ENCODE results near the gene GALNT17.

The GALNT17 gene

DNA sequence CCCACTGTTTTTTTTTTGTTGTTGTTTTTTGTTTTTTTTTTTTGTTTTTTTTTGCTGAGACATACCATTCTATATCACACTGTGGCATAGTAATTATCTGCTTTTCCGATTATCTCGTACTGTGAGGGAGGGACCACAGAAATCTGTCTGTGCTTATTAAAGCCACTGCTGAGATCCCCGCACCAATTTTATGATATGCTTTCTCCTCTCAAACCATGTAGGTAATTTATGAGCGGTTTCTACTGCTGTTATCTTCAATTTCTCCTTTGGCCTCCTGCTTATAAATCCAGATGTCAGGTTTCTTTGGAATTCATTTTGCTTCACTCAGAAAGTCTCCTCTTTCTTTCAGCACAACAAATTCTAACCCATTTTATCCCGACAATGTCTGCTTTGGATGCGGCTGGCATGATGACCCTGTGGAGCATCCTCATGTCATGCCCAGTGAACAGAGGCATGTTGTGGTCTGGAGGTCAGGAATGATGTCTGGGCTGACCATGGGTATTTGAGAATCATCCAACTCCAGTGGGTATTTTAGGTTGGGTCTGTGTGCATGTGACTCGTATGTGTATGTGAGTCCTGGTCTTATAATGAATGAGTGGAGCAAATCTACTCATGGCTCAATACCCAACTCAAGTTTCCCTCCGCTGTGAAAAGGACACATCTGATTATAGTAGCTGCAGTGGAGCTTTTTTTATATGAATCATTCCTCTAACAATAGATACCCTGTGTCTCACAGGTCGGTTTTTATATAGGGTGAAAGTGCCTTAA lies 213.4 kb downstream of the GALNT17 start:
- no peak for DNase-seq

DNA sequence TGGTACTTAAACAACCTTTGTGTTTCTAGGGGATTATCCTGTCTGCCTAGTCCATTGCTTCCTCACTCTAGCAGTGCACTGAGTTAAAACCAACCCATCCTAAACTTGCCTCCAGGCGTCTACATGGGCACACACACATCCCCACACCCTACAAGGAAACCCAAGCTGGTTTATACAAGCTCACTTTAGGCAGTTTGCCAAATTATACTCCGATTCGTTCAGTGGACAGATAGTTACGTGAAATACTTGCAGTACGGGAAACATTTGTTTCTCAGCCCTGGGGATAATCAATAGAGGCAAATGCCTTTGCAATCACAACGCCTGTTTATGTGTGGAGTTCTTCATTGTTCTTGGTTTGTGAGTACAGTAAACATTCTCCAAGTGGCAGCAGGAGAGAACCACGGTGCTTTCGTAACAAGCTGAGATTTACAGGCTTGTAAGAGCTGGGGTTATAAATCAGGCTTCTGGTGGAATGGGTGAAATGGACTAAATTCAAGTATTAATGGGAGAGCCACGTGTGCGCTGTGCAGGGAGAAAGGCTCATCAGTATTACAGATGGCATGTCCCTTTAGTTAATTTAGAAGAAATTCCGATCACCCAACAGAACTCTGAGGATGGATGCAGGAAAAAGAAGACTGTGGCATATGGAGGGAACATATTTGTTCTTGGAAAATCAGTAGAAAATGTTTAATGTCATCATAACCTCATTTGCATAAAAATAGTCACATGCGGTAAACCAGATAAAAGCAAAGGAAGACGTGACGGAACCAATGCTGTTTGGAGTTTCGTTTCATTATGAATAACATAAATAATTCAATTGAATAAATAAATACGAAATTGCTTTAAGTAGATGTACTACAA lies 217.1 kb downstream of the GALNT17 start:
- DNase-seq, result no peak

DNA sequence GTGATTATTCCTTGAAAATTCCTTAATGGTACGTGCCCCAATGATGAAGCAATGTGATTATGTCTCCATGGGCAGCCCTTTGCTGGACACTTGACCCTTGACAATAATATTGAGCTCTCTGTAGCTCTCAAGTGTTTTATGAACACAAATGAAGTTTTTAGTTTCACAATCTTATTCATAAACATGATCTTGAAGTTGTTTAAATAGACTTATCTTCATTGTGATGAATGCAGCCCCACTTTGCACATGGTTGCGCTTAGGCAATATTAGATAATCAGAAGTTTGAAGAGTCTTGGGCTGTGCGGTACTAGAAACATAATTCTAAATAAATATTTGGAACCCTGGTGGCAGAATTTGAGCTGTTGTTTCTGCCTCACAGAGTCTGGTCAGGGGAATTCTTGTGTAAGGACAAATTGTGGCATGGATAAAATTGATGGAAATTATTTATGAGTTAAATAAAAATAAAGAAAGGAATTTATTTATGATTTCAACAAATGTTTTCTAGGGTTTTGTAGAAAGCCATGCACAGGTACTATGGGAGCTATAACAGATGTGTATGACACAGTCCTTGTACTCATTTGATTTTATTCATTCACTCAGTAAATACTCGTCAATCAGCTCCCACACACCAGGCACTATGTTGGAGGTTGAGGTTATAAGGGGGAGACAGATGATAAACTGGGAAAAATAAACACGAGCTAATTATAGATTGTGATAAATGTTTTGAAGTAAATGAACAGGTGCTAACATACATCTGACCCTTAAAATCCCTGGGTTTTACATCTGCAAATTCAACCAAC lies 217.9 kb downstream of the GALNT17 start:
- no peak for DNase-seq

DNA sequence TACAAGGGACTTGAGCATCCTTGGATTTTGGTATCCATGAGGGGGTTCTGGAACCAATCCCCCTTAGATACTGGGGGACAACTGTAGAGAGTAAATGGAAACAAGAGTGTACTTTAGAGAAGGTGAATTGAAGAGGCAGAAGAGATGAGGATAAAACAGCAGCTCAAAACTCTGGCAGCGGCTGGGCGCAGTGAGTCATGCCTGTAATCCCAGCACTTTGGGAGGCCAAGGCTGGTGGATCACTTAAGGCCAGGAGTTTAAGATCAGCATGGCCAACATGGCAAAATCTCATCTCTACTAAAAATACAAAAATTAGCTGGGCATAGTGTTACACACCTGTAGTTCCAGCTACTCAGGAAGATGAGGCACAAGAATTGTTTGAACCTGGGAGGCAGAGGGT lies 218.7 kb downstream of the GALNT17 start:
- DNase-seq, result no peak

DNA sequence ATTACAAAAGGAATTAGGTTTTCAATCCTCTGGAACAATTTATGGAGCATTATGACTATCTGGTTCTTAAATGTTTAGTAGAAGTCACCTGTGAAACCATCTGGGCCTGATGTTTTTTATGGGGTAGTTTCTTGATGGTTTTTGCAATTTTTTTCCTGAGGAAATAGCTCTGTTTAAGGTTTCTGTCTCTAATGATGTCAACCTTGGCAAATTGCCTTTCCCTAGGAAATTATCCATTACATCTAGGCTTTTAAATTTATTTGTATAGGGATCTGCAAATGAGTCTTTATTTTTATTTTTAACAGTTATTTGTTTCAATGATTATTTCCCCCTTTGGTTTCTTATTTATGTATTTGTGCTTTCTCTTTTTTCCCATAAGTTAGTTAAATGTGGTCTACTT lies 222.8 kb downstream of the GALNT17 start:
- DNase-seq, result no peak

DNA sequence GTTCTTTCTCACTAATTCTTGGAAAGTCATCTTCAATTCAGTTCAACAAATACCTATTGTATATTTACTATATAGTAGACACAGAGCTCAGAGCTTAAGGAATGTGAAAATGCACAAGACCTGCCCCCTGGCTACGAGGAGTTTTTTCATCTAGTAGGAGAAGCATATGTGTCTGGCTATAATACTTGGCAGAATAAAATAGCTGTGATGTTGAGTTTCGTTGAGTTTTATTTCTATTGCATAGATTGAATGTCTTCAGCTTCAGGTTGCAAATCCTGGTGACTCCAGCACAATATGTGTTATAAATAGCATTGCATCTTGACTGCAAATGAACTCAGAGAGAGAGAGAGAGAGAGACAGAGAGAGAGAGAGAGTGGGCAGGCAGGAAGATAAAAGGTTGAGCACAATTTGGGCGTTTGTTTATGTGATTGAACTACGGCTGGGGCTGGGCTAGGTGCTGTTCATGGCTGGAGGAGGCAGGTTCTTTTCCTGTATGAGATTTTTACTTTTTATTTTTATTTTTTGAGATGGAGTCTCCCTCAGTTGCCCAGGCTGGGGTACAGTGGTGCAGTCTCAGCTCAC lies 229.6 kb downstream of the GALNT17 start:
- no peak for DNase-seq

DNA sequence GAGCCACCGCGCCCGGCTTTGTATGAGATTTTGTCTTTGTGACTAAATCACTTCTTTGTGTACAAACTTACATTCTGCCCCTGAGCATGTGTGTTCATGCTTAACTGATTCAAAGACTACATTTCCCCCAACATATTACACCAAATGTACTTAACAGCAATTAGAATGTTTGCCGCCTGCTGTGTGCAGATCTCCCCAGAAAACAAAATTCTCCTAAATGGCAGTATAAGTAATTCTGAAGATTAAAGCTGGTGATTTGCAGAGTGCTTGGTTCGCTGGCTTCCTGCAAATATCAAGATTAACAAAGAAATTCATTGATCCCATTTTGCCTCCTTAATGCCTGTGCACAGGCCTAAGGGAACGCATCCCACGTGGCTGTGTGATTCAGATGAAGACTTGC lies 230.3 kb downstream of the GALNT17 start:
- DNase-seq, result no peak

DNA sequence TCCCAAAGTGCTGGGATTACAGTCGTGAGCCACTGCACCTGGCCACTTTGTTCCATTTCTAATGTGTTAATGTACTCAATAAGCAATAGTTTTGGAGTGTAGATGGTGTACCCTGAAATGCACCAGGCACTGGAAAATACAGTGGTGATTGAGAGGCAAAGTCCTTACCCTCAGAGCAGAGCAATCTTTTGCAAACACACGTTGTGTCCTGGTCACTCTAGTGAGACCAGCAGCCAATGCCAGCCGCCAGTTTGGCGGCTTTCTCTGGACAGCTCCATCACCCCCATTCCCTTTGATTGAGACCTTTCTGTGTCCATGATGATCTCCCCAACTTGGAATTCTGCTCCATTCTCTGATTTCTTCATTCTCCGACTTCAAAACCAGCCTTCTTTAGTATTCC lies 231.3 kb downstream of the GALNT17 start:
- DNase-seq, result no peak

DNA sequence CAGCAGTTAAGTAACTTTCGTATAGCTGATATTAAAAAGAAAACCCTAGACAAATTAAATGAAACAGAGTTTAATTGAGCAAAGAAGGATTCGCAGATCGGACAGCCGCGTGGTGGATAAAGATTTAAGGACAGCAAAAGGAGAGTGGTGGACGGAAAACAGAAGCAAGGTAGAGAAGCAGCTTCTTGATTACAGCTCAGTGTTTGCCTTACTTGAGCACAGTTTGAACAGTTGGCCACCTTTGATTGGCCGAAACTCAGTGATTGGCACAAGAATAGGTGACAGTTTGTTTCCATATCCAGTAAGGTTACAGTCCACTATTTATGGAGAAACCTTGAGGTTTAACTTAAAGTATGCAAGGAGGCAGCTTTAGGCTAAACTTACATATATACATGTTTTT lies 231.7 kb downstream of the GALNT17 start:
- DNase-seq, result no peak

DNA sequence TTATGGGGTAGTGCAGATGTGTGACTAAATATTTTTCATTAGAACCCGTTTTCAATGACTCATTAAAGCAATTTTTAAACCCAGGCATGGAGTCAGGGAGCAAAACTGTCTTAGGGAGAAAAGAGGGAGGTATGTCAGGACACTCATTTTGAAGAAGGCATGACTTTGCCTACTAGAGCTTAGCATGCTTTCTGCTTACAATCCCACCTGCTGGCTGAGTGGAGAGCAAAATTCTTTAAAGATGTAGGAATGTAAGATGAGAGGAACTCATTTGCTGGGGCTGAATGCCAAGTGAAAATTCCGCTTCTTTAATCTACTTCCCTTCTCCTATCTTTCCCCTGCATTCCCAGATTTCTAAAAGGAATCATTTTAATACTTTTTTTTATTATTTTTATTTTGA lies 232.6 kb downstream of the GALNT17 start:
- no peak for DNase-seq

DNA sequence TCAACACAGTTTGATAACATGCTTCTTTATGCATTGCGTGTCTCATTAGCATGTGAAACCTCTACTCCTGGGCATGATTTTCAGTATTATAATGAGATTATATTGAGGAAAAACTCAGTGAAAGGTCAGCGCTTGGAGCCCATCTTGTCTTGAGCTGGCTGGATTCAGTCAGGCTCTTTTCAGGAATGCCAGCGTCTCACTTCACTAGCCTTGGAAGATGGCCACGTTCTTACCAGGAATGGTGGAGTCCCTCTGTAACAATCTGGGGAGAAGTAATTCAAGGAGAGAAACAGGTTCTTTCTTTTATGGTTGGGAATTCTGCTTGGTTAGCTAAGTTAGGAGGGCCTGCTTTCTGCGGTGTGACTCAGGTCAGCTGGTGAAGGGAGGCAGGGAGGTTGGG lies 241.0 kb downstream of the GALNT17 start:
- DNase-seq, result no peak

DNA sequence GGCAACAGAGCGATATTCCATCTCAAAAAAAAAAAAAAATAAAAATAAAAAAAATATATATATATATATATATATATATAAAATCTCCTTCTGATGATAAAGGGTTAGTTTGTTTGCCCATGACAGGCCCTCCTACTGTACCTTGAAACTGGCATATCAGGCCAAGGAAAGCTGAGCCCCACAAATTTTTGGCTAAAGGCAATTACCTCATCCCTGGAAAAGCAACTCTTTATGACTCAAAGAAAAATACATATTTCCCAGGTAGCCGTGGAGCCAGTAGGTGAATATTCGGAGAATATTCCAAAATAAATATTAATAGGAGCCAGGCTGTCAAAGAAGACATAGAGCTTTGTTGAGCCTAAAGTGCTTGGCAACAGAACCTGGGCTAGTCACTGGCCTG lies 245.1 kb downstream of the GALNT17 start:
- no peak for DNase-seq

DNA sequence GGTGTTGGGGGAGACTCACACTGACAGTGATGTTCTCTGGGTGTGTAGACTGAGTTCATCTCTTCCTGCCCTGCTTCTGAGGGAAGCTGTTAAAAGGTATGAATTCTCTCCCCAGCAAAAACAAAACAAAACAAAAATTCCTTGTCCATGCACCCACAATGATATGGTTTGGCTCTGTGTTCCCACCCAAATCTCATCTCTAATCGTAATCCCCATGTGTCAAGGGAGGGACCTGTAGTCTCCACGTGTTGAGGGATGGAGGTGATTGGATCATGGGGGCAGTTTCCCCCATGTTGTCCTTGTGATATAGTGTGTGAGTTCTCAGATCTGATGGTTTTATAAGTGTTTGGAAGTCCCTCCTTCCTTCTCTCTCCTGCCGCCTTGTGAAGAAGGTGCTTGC lies 245.5 kb downstream of the GALNT17 start:
- DNase-seq, result no peak

DNA sequence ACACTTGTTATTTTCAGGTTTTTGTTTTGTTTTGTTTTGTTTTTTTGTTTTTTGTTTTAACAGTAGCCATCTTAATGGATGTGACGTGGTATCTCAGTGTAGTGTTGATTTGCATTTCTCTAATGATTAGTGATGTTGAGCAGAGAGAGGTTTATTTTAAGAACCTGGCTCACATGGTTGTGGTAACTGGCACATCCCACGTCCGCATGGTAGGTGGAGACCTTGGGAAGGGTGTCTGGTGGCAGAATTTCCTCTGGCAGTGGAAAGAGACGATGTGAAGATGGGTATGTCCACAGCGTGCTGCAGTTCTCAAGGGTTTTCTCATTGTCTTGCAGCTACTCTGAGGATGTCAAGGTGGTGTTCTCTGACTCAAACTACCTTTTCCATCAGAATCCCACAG lies 252.2 kb downstream of the GALNT17 start:
- DNase-seq, result no peak

DNA sequence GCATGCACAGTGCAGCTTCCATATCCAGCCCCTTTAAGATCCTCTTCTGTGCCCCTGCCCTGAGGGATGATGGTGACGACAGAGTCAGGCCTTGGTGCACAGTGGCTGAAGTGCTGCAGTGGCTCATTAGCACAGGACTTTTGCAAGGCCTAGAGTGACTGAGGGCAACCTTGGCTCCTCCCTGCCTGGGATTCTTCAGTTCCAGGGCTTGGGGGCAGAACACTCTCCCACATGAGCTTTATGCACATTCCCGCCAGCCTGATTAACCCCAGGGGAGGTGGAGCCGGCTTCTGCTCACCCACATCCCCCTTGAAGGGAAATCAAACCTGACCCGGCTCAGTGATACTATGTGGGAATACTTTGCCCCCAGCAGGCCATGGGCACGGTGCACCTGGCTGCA lies 253.4 kb downstream of the GALNT17 start:
- DNase-seq, result no peak

DNA sequence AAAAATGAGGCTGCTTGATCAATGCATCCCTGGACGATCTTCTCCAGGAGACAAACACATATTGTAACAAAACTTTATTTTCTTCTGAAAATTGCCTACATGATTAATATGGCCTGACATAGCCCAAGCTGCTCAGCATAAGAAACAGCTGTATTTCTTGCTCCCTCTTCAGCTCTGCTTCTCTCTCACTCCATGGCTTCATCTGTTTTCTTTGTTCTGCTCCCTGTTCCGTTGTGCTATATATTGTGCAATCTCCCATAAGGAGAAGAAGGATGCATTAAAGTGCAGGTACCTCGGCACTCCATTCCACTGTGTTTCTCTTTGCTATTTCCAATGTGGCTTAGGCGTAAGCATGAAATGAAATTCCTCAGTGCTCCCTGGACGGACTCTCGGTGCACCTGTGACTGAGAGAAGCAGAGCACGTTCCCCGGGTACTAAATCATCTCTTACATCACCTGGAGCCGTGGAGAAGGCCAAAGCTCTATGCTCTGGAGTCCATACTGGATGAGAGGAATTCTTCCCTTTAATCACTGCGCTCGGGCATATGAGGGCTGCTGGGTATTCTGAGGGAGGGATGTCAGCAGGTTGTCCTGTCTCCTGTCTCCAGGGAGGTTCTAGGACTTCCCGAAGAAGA lies 254.3 kb downstream of the GALNT17 start:
- DNase-seq, result no peak

DNA sequence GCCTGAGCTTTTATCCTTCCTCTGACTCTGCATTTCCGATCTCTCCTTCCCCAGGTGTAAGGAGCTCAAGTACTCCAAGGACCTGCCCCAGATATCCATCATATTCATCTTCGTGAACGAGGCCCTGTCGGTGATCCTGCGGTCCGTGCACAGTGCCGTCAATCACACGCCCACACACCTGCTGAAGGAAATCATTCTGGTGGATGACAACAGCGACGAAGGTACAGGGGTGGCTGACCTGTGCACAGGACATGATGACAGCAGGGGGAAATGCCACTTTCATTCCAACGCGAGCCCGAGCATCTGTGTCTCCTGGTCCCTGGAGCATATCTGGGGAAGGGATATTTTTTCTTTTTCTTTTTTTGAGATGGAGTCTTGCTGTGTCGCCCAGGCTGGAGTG lies 256.2 kb downstream of the GALNT17 start:
- no peak for DNase-seq

DNA sequence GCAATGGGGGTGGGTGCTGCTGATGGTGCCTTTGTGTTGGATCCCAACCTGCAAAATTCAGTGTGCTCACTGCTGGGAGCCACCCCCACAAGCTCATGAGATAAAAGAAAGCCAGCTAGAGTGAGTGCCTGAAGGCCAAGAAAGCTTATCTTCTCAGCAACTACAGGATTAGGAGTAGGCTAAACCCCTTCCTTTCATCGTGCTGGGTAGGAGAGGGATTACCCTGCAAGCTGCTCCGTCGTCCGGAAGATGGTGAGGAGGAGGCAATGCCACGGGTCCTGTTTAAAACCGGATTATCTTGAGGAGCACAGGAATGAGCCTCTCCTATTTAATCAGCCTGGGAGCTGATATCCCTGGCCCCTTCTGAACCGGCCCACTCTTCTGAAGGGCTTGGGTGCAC lies 258.0 kb downstream of the GALNT17 start:
- DNase-seq, result no peak

DNA sequence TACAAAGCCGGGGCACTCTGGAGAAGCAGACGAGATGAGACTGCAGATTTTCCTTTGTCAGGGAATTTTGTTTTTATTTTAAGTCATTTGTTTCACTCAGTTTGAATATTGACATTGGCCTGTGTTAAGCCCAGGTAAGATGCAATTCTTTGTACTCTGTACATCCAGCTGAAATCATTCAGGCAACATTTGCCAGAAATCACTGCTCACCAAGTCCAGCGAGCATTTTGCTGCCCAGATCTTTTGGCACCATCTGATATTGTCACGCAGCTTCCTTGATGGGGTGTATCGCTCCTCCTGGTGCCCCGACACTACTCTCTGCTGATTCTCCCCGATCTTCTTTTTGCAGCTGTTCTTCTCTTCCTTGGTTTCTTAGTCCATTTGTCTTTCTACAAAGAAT lies 261.7 kb downstream of the GALNT17 start:
- DNase-seq, result no peak

DNA sequence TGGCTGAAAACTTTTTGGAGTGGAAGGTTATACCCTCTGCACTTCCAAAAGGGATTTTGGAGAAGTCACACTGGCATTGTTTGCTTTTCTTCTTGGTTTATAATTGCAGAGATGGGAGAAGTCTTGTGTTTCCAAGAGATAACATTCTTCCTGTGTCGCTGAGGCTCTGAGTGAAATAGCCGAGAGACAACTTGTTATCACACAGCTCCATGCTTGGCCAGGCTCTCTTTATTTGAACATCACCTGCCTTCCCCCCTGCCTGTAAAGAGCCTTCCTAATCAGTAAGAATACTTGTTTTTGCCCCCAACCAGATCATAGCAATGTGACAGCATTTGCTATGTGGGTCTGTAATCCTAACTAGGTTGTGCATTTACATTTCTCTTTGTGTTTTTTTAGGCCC lies 270.7 kb downstream of the GALNT17 start:
- no peak for DNase-seq

DNA sequence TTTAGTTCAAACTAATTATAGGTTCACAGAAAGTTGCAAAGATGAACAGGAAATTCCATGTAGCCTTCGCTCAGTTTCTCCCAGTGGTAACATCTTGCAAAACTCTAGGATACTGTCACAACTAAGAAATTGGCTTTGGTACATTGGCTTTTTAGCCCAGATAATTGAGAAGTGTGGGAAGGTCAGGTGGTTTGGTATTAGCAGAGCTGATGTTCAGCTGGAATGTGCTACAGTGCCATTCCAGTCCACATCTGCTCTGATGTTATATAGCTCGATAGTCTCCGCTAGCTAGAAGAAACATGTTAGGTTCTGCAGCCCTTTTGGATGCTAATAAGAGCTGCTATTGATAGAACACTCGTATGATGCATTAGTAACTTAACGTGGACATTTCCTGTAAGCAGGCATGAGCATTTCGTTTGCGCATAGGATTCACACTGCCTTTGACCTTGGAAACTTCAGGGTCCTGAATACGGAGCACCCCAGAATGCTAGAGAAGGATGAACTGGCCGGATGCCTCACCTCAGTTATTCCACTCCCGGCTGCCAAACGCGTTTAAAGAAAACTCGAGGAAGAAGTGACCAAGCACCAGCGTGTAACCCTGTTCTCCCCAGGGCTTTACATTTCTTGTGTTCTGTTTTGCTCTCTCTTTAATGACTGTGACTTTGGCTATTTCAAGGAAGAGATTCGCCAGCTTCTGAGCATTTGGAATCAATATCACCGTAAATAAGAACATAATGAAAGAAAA lies 271.4 kb downstream of the GALNT17 start:
- no peak for DNase-seq
